GM23248 (cell line): ENCODE results near the gene MAGOHB.

Experiments used
- EZH2 ChIP-seq: fragments of 200-600 bp; sonication (generic); IDR thresholded peaks from 2 replicates; pipeline ENCODE4 v1.6.1; 2018; ENCODE audit warnings: antibody characterized with exemption, mild to moderate bottlenecking; ENCODE audit not compliant: insufficient read depth, poor library complexity, severe bottlenecking
- EZH2phosphoT487 ChIP-seq: fragments of 200-600 bp; sonication (generic); IDR thresholded peaks from 2 replicates; pipeline ENCODE4 v1.6.1; 2018; ENCODE audit warnings: antibody characterized with exemption, moderate library complexity, mild to moderate bottlenecking, low read depth; ENCODE audit not compliant: insufficient read depth

DNA sequence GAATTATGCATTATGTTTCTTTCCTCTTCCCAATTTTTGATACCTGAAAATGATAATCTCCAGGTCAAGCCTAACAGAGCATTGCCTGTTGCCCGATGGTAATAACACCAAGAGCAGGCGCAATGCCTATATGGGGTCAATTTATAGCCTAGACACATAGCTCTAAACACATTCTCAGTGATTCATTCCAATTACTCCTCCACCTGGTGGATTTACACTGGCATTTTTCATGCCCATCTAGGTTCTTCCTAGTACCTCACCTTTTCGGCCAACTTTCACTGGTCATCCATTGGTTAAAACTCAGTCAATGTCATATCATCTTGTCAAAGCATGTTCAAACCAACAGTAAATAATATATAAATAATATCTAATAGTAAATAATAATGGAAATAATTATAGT is 54.6 kb downstream of the MAGOHB start:
- TF ChIP-seq EZH2phosphoT487 (no peak), EZH2 (no peak)
